ENCODE data around the gene IKZF1. TPM values are rescaled to one million over a fixed set of nuclear protein-coding genes. Genes with fewer than 3 reads are reported as not detected.

IKZF1 gene
- total RNA-seq, 2 donors from 2014 or later: 4.9 to 5.6 TPM

DNA sequence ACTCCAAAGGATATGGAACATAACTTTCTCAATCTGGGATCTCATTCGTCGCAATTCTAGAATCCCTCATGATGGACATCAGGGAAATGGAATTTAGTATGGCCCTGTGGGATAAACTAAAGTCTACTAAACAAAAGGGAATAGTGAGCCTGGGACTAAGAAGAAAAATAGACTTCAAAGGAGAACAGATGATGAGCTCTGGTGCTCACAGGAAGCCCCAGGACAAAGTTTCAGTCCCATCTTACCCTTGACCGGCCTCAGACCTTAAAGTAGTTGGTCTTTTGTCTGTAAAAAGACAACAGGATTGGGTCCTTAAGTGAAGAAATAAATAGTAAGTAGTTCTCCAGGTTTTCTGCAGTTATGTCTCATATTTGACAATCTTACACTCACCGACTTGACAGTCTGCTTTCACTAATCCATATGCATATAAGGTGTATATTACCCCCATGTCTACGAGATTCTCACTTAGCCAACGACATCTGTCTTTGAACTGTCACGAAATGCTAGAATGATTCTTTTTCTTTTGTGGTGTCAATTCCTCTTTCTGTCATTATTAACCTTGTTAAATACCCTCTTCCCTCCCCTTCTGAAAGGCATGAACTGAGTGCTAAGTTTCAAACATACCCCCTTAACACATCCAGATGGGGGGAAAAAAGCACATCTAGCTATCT, 10.9 kb upstream of the IKZF1 start:
- intact Hi-C loops (cut with DNase I): no loop called here
- TF ChIP-seq, protein P1, sequence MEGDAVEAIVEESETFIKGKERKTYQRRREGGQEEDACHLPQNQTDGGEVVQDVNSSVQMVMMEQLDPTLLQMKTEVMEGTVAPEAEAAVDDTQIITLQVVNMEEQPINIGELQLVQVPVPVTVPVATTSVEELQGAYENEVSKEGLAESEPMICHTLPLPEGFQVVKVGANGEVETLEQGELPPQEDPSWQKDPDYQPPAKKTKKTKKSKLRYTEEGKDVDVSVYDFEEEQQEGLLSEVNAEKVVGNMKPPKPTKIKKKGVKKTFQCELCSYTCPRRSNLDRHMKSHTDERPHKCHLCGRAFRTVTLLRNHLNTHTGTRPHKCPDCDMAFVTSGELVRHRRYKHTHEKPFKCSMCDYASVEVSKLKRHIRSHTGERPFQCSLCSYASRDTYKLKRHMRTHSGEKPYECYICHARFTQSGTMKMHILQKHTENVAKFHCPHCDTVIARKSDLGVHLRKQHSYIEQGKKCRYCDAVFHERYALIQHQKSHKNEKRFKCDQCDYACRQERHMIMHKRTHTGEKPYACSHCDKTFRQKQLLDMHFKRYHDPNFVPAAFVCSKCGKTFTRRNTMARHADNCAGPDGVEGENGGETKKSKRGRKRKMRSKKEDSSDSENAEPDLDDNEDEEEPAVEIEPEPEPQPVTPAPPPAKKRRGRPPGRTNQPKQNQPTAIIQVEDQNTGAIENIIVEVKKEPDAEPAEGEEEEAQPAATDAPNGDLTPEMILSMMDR (IDR thresholded peaks at IDR 0.05): no peak
- Histone ChIP-seq H3K27ac (no peak overlapping the region), H3K36me3 (no peaks in the 10 kb centered on the region), H3K4me3 (no peak overlapping the region), H3K27me3 (no peaks in the 10 kb centered on the region), H3K9ac (ENCODE audit: low read depth in 2 of 2, low read length in 2 of 2) (no peak overlapping the region), H3K9me3 (no peaks in the 10 kb centered on the region), H3K4me1 (no peaks in the 10 kb centered on the region)
- no peak for DNase-seq

DNA sequence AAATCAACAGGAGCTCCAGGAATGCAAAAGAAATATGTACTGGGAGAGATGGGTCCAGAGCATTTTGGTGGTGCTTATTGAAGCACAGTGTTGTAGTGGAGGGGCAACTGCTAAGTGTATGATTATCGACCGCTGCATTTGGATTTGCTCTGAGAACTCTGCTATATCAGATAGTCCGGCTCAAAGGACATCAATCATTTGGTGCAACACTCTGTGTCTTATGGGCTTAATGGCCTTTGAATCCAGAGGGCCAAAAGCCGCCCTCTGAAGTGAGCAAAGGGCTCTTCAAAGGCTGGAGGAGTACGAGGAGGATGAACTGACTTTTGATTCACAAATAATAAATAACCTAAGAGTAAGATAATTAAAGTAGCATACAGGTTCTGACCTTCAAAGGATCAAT, 9.4 kb upstream of the IKZF1 start:
- H3K4me1 ChIP-seq: no peaks in the 10 kb centered on the region
- H3K9ac ChIP-seq (ENCODE audit: low read depth in 2 of 2, low read length in 2 of 2): no peak overlapping the region
- TF ChIP-seq, protein P1 (IDR thresholded peaks at IDR 0.05): no peak
- intact Hi-C loops (cut with DNase I): no loop called here
- DNase-seq: no peak
- no peaks in the 10 kb centered on the region for H3K9me3 ChIP-seq
- H3K4me3 ChIP-seq: no peak overlapping the region
- no peaks in the 10 kb centered on the region for H3K36me3 ChIP-seq
- no peak overlapping the region for H3K27ac ChIP-seq
- H3K27me3 ChIP-seq: no peaks in the 10 kb centered on the region

DNA sequence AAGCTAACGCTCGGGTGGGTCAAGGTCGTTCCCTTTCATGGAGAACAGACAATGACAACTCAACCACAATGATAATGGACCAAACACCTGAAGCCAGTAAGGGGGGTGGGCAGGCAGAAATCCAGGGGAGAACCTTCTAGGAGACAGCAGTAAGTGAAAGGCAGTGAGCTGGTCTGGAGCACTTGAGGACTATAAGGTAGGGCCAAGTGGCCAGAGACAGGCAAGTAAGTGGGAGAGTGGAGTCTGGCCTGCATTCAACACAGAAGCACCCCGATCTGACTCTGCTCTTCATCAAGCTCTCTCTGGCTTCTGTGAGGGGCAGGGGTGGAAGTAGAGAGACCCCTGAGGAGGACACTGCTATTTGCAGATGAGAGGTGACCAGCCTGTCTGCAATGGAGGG, 7.7 kb upstream of the IKZF1 start:
- Histone ChIP-seq H3K9ac (ENCODE audit: low read depth in 2 of 2, low read length in 2 of 2) (no peak overlapping the region), H3K36me3 (no peaks in the 10 kb centered on the region), H3K27me3 (no peaks in the 10 kb centered on the region), H3K4me1 (no peaks in the 10 kb centered on the region), H3K4me3 (no peak overlapping the region), H3K27ac (no peak overlapping the region), H3K9me3 (no peaks in the 10 kb centered on the region)
- DNase-seq: no peak
- TF ChIP-seq, protein P1 (IDR thresholded peaks at IDR 0.05): no peak
- intact Hi-C loops (cut with DNase I): no loop called here

DNA sequence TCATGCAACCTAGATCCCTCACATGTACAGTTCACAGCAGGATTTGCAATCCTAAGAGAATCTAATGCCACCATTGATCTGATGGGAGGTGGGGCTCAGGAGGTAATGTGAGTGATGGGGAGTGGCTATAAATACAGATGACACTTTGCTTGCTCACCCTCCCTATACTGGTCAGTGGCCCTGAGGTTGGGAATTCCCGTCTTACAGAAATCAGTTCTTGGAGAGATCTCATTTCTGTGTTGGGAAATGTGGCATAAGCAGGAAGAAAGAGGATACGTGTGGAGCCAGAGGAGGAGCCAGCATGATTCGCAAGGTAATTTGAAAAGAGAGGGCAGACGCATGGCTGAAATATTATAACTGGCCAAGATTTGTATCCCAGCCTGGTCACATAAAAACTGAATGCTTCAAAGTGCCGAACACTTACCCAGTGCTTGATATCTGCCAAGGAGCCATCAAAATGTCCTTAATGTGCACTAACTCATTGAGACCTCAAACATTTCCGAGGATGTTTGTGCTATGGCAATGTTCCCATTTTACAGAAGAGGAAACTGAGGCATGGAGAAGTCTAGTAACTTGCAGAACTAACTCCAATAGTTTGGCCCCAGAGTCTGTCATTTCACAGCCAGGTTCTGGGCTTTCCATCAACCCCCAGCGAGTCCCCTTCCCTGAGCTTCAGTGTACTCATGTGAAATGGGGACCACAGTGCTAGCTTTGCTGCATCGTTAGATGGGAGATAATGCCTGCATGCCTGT, 5.5 kb upstream of the IKZF1 start:
- H3K9ac ChIP-seq (ENCODE audit: low read depth in 2 of 2, low read length in 2 of 2): no peak overlapping the region
- no peak overlapping the region for H3K27ac ChIP-seq
- intact Hi-C loops (cut with DNase I): no loop called here
- no peaks in the 10 kb centered on the region for H3K4me1 ChIP-seq
- no peak for DNase-seq
- TF ChIP-seq, protein P1 (IDR thresholded peaks at IDR 0.05): no peak
- H3K36me3 ChIP-seq: no peaks in the 10 kb centered on the region
- peaks cover 7% of the 10 kb centered on the region for H3K27me3 ChIP-seq
- no peak overlapping the region for H3K4me3 ChIP-seq
- no peaks in the 10 kb centered on the region for H3K9me3 ChIP-seq

DNA sequence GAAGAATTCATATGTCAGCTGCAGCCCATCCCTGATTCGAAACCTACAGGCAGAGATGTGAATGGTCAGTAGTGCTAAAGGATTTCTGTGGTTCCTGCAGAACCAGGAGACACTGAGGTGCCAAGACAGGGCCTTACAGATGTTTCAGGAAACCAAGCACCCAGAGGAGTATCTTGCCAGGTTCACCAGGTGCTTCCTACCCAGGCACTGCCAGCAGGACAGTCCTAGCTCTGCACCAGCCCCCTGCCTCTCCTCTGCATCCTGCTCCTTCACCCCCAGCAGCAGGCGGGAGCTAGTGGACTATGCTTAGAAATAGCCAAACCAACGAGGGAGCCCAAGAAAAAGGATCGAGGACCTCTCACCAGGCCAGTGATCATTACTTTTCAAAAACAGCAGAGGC, 4.2 kb upstream of the IKZF1 start:
- H3K27me3 ChIP-seq: peaks cover 16% of the 10 kb centered on the region
- no peaks in the 10 kb centered on the region for H3K4me1 ChIP-seq
- H3K36me3 ChIP-seq: no peaks in the 10 kb centered on the region
- H3K4me3 ChIP-seq: no peak overlapping the region
- no peaks in the 10 kb centered on the region for H3K9me3 ChIP-seq
- no peak overlapping the region for H3K9ac ChIP-seq (ENCODE audit: low read depth in 2 of 2, low read length in 2 of 2)
- H3K27ac ChIP-seq: no peak overlapping the region
- TF ChIP-seq, protein P1 (IDR thresholded peaks at IDR 0.05): no peak
- intact Hi-C loops (cut with DNase I): no loop called here
- DNase-seq: no peak

Data from colonic mucosa (tissue), 4 donors.